ENCODE results near the gene LRP4. TPM values are rescaled to one million over a fixed set of nuclear protein-coding genes. Genes with fewer than 3 reads are reported as not detected.

Gene LRP4
- polyA plus RNA-seq, 1 donor from 2014 or later: not detected

DNA sequence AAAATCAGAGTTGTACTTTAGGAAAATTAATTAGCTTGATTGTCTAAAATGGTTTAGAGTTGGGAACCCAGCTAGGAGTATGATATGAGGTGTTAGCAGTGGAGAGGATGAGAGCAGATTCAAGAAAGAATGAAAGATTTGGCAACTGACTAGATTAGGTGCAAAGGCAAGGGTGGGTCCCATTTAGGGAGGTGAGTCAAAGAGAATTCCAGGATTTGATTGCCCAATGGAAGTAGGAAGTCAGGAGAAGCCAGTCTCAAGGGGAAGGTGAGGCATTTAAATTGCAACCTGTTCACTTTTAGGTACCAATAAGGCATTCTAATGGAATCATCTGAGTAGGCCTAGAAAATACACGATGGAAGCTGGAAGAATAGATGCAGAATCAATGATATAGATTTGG, 68.7 kb downstream of the LRP4 start:
- Histone ChIP-seq H3K4me2 (ENCODE audit: low read length) (no peak overlapping the region), H3K9me2 (ENCODE audit: insufficient read depth, low read length) (no peaks in the 10 kb centered on the region), H3K9me3 (ENCODE audit: low read length) (no peaks in the 10 kb centered on the region), H3K27ac (ENCODE audit: low read length) (no peak overlapping the region), H3F3A (ENCODE audit: insufficient read depth, low read length, poor library complexity, severe bottlenecking) (no peaks in the 10 kb centered on the region), H2AFZ (ENCODE audit: low read depth, low read length) (no peak overlapping the region), H3K4me3 (ENCODE audit: low read length) (no peak overlapping the region), H3K9ac (ENCODE audit: low read length) (no peak overlapping the region), H4K20me1 (ENCODE audit: insufficient read depth) (no peaks in the 10 kb centered on the region), H3K27me3 (ENCODE audit: insufficient read depth, low read depth, low read length) (no peaks in the 10 kb centered on the region), H3K36me3 (ENCODE audit: insufficient read depth, low read length) (no peaks in the 10 kb centered on the region), H3K79me2 (replicated peaks; ENCODE audit: insufficient read depth, low read length) (peaks cover 10% of the 10 kb centered on the region)
- TF ChIP-seq SMC3 (conservative IDR thresholded peaks at IDR 0.05; ENCODE audit: poor library complexity): no peak

- Histone ChIP-seq H3K27me3 (ENCODE audit: insufficient read depth, low read depth, low read length) (no peaks in the 10 kb centered on the region), H3K4me3 (ENCODE audit: low read length) (peak overlapping the region; percentile 80), H3F3A (ENCODE audit: insufficient read depth, low read length, poor library complexity, severe bottlenecking) (no peaks in the 10 kb centered on the region), H2AFZ (ENCODE audit: low read depth, low read length) (peak overlapping the region; percentile 61), H3K9me3 (ENCODE audit: low read length) (no peaks in the 10 kb centered on the region), H3K36me3 (ENCODE audit: insufficient read depth, low read length) (no peaks in the 10 kb centered on the region), H3K9me2 (ENCODE audit: insufficient read depth, low read length) (no peaks in the 10 kb centered on the region), H3K27ac (ENCODE audit: low read length) (no peak overlapping the region), H4K20me1 (ENCODE audit: insufficient read depth) (no peaks in the 10 kb centered on the region), H3K9ac (ENCODE audit: low read length) (peak overlapping the region; percentile 88), H3K4me2 (ENCODE audit: low read length) (peak overlapping the region; percentile 84), H3K79me2 (replicated peaks; ENCODE audit: insufficient read depth, low read length) (peaks cover 38% of the 10 kb centered on the region)
- no peak for TF ChIP-seq EZH2 (IDR thresholded peaks at IDR 0.05; ENCODE audit: borderline replicate concordance, insufficient read depth, low read length, poor library complexity, severe bottlenecking)
- TF ChIP-seq, protein P1, sequence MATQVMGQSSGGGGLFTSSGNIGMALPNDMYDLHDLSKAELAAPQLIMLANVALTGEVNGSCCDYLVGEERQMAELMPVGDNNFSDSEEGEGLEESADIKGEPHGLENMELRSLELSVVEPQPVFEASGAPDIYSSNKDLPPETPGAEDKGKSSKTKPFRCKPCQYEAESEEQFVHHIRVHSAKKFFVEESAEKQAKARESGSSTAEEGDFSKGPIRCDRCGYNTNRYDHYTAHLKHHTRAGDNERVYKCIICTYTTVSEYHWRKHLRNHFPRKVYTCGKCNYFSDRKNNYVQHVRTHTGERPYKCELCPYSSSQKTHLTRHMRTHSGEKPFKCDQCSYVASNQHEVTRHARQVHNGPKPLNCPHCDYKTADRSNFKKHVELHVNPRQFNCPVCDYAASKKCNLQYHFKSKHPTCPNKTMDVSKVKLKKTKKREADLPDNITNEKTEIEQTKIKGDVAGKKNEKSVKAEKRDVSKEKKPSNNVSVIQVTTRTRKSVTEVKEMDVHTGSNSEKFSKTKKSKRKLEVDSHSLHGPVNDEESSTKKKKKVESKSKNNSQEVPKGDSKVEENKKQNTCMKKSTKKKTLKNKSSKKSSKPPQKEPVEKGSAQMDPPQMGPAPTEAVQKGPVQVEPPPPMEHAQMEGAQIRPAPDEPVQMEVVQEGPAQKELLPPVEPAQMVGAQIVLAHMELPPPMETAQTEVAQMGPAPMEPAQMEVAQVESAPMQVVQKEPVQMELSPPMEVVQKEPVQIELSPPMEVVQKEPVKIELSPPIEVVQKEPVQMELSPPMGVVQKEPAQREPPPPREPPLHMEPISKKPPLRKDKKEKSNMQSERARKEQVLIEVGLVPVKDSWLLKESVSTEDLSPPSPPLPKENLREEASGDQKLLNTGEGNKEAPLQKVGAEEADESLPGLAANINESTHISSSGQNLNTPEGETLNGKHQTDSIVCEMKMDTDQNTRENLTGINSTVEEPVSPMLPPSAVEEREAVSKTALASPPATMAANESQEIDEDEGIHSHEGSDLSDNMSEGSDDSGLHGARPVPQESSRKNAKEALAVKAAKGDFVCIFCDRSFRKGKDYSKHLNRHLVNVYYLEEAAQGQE (IDR thresholded peaks at IDR 0.05; ENCODE audit: borderline replicate concordance): no peak
- TF ChIP-seq TAF1 (IDR thresholded peaks at IDR 0.05; ENCODE audit: low read depth): no peak
Measured at GRCh38 chr11:46846510-46846830, 71.9 kb downstream of the LRP4 start.

- H3K9ac ChIP-seq (ENCODE audit: low read length): peak within 1 kb of the TSS; percentile 88
- H3K79me2 ChIP-seq (replicated peaks; ENCODE audit: insufficient read depth, low read length): peaks cover 43% of the 10 kb centered on the region
- no peaks in the 10 kb centered on the region for H3K36me3 ChIP-seq (ENCODE audit: insufficient read depth, low read length)
- H3K4me2 ChIP-seq (ENCODE audit: low read length): peak within 1 kb of the TSS; percentile 84
- H3K27ac ChIP-seq (ENCODE audit: low read length): peak within 1 kb of the TSS; percentile 75
- H3K27me3 ChIP-seq (ENCODE audit: insufficient read depth, low read depth, low read length): no peaks in the 10 kb centered on the region
- H2AFZ ChIP-seq (ENCODE audit: low read depth, low read length): peak within 1 kb of the TSS; percentile 61
- no peaks in the 10 kb centered on the region for H3K9me3 ChIP-seq (ENCODE audit: low read length)
- H4K20me1 ChIP-seq (ENCODE audit: insufficient read depth): no peaks in the 10 kb centered on the region
- peak within 1 kb of the TSS; percentile 80 for H3K4me3 ChIP-seq (ENCODE audit: low read length)
- no peaks in the 10 kb centered on the region for H3K9me2 ChIP-seq (ENCODE audit: insufficient read depth, low read length)
- H3F3A ChIP-seq (ENCODE audit: insufficient read depth, low read length, poor library complexity, severe bottlenecking): no peaks in the 10 kb centered on the region
- TF ChIP-seq RAD21 (conservative IDR thresholded peaks at IDR 0.05) (no peak), SMC3 (conservative IDR thresholded peaks at IDR 0.05; ENCODE audit: poor library complexity) (no peak), EP300 (conservative IDR thresholded peaks at IDR 0.05; ENCODE audit: poor library complexity, severe bottlenecking) (peak; percentile 23), MXI1 (conservative IDR thresholded peaks at IDR 0.05; ENCODE audit: poor library complexity, severe bottlenecking) (peak; percentile 84), EZH2 (IDR thresholded peaks at IDR 0.05; ENCODE audit: borderline replicate concordance, insufficient read depth, low read length, poor library complexity, severe bottlenecking) (no peak), POLR2AphosphoS5 (IDR thresholded peaks at IDR 0.05) (peak; percentile 96)
- TF ChIP-seq, protein P1 (IDR thresholded peaks at IDR 0.05; ENCODE audit: borderline replicate concordance): no peak
Measured at GRCh38 chr11:46845740-46846509, 72.4 kb downstream of the LRP4 start, which contains the start of gene CKAP5. Gene CKAP5, minus strand, starts transcription at chr11:46846280. Its CDS starts 25,049 bp downstream, at chr11:46821231.
